H9 (cell line): Measurements from ENCODE around the gene ITPKC. TPM values are rescaled to one million over a fixed set of nuclear protein-coding genes. Genes with fewer than 3 reads are reported as not detected.

Experiments used
- DNase-seq: peaks from one replicate; pipeline ENCODE4 v3.0.0-alpha.2; 2017
- H2AFZ ChIP-seq: one replicate; pipeline ENCODE4 v1.6.1; 2013; ENCODE audit warnings: mild to moderate bottlenecking, low read length, control low read depth, moderate library complexity
- H2AK5ac ChIP-seq: 2 replicates; pipeline ENCODE4 v1.6.1; 2013; ENCODE audit warnings: low read length, control low read depth, mixed read lengths; ENCODE audit not compliant: insufficient read length
- H2BK120ac ChIP-seq: one replicate; pipeline ENCODE4 v1.6.1; 2013; ENCODE audit warnings: low read depth, mild to moderate bottlenecking, low read length, control low read depth, inconsistent platforms; ENCODE audit not compliant: poor library complexity, severe bottlenecking
- H2BK12ac ChIP-seq: 2 replicates; pipeline ENCODE4 v1.6.1; 2013; ENCODE audit warnings: low read length, control low read depth, mixed read lengths, low read depth; ENCODE audit not compliant: insufficient read length
- H2BK15ac ChIP-seq: 2 replicates; pipeline ENCODE4 v1.6.1; 2013; ENCODE audit warnings: low read depth, low read length, control low read depth
- H2BK20ac ChIP-seq: one replicate; pipeline ENCODE4 v1.6.1; 2013; ENCODE audit warnings: low read depth, mild to moderate bottlenecking, low read length, control low read depth, inconsistent platforms; ENCODE audit not compliant: poor library complexity, severe bottlenecking
- H2BK5ac ChIP-seq: 2 replicates; pipeline ENCODE4 v1.6.1; 2013; ENCODE audit warnings: low read length, control low read depth, mixed read lengths; ENCODE audit not compliant: insufficient read length
- H3K14ac ChIP-seq: 2 replicates; pipeline ENCODE4 v1.6.1; 2013; ENCODE audit warnings: low read length, control low read depth; ENCODE audit not compliant: insufficient read depth
- H3K18ac ChIP-seq: 2 replicates; pipeline ENCODE4 v1.6.1; 2013; ENCODE audit warnings: low read depth, mild to moderate bottlenecking, mixed read lengths, low read length, control low read depth; ENCODE audit not compliant: insufficient read length
- H3K23ac ChIP-seq: 2 replicates; pipeline ENCODE4 v1.6.1; 2013; ENCODE audit warnings: low read length, control low read depth, mixed read lengths, low read depth; ENCODE audit not compliant: insufficient read length
- H3K23me2 ChIP-seq: 2 replicates; pipeline ENCODE4 v1.6.1; 2013; ENCODE audit warnings: low read depth, mild to moderate bottlenecking, mixed read lengths, low read length, control low read depth; ENCODE audit not compliant: insufficient read length, poor library complexity, severe bottlenecking
- H3K27ac ChIP-seq: 2 replicates; pipeline ENCODE4 v1.5.1; 2013; ENCODE audit warnings: low read length, control low read depth, mixed read lengths, low read depth; ENCODE audit not compliant: insufficient read length
- H3K27me3 ChIP-seq: 2 replicates; pipeline ENCODE4 v1.6.1; 2013; ENCODE audit warnings: low read length, control low read depth, inconsistent platforms; ENCODE audit not compliant: insufficient read depth
- H3K4ac ChIP-seq: 2 replicates; pipeline ENCODE4 v1.6.1; 2013; ENCODE audit warnings: low read depth, mild to moderate bottlenecking, control low read depth, inconsistent platforms, low read length, moderate library complexity
- H3K4me1 ChIP-seq: 2 replicates; pipeline ENCODE4 v1.6.1; 2013; ENCODE audit warnings: low read length, control low read depth, inconsistent platforms; ENCODE audit not compliant: insufficient read depth
- H3K4me2 ChIP-seq: 2 replicates; pipeline ENCODE4 v1.6.1; 2013; ENCODE audit warnings: low read length, control low read depth, mixed read lengths; ENCODE audit not compliant: insufficient read length, insufficient read depth
- H3K56ac ChIP-seq: 2 replicates; pipeline ENCODE4 v1.6.1; 2013; ENCODE audit warnings: low read depth, mild to moderate bottlenecking, mixed read lengths, low read length, control low read depth; ENCODE audit not compliant: insufficient read length
- H3K79me1 ChIP-seq: 2 replicates; pipeline ENCODE4 v1.6.1; 2013; ENCODE audit warnings: low read depth, mild to moderate bottlenecking, moderate library complexity, low read length, control low read depth, inconsistent platforms; ENCODE audit not compliant: insufficient read depth, poor library complexity, severe bottlenecking
- H3K79me2 ChIP-seq: 2 replicates; pipeline ENCODE4 v1.6.1; 2013; ENCODE audit warnings: low read length, control low read depth, inconsistent platforms; ENCODE audit not compliant: insufficient read depth
- H3K9ac ChIP-seq: 2 replicates; pipeline ENCODE4 v1.6.1; 2013; ENCODE audit warnings: low read length, control low read depth, mixed read lengths; ENCODE audit not compliant: insufficient read length; ENCODE audit errors: extremely low read depth
- H3K9me3 ChIP-seq: one replicate; pipeline ENCODE4 v1.6.1; 2013; ENCODE audit warnings: low read depth, low read length, inconsistent platforms; ENCODE audit not compliant: control insufficient read depth
- H3T11ph ChIP-seq: one replicate; pipeline ENCODE4 v1.6.1; 2013; ENCODE audit warnings: mild to moderate bottlenecking, low read length, control low read depth, inconsistent platforms
- H4K20me1 ChIP-seq: one replicate; pipeline ENCODE4 v1.6.1; 2013; ENCODE audit not compliant: control insufficient read depth, insufficient read length, insufficient read depth
- H4K5ac ChIP-seq: 2 replicates; pipeline ENCODE4 v1.6.1; 2013; ENCODE audit warnings: low read depth, mild to moderate bottlenecking, mixed read lengths, low read length, control low read depth; ENCODE audit not compliant: insufficient read length
- H4K8ac ChIP-seq: replicated peaks from 2 replicates; pipeline ENCODE4 v1.6.1; 2013; ENCODE audit warnings: low read length, control low read depth, mixed read lengths, low read depth; ENCODE audit not compliant: insufficient read length
- H4K91ac ChIP-seq: 2 replicates; pipeline ENCODE4 v1.6.1; 2013; ENCODE audit warnings: low read depth, mild to moderate bottlenecking, moderate library complexity, mixed read lengths, low read length, control low read depth; ENCODE audit not compliant: insufficient read length
- H3K27ac Mint-ChIP-seq, 3 experiments: 2 replicates in 2 of 3; 3 replicates in 1 of 3; pipeline ENCODE4 v1.8.0; 2020 to 2021; ENCODE audit warnings: mixed read lengths in 3 of 3, mild to moderate bottlenecking in 1 of 3, moderate library complexity in 1 of 3
- H3K27me3 Mint-ChIP-seq: 2 replicates; pipeline ENCODE4 v1.8.0; 2021; ENCODE audit warnings: low read depth, mild to moderate bottlenecking, moderate library complexity, mixed read lengths
- H3K36me3 Mint-ChIP-seq, 3 experiments: 2 replicates in 2 of 3; 3 replicates in 1 of 3; pipeline ENCODE4 v1.8.0; 2020 to 2021; ENCODE audit warnings: low read depth in 3 of 3, mixed read lengths in 3 of 3; ENCODE audit not compliant: insufficient read depth in 1 of 3
- H3K4me1 Mint-ChIP-seq, 2 experiments: 2 replicates each; pipeline ENCODE4 v1.8.0; 2020; ENCODE audit warnings: mixed read lengths in 2 of 2
- H3K4me3 Mint-ChIP-seq, 2 experiments: 2 replicates in 1 of 2; 3 replicates in 1 of 2; pipeline ENCODE4 v1.8.0; 2020 to 2021; ENCODE audit warnings: mild to moderate bottlenecking in 2 of 2, mixed read lengths in 2 of 2, moderate library complexity in 1 of 2
- H3K9me3 Mint-ChIP-seq, 2 experiments: 2 replicates in 1 of 2; 3 replicates in 1 of 2; pipeline ENCODE4 v1.8.0; 2020; ENCODE audit warnings: mild to moderate bottlenecking in 2 of 2, mixed read lengths in 2 of 2, moderate library complexity in 1 of 2
- CTCF ChIP-seq: fragments of 200-600 bp; sonication (generic); conservative IDR thresholded peaks from 3 replicates; pipeline ENCODE4 v1.8.0; 2021; ENCODE audit warnings: antibody characterized with exemption, mild to moderate bottlenecking
- WGBS: extraction: QIAGEN DNeasy Blood & Tissue Kit; methylation state at CpG from one replicate; pipeline ENCODE4 v1.1.7; 2013; ENCODE audit warnings: missing lambda C conversion rate, low lambda C conversion rate, mixed read lengths; ENCODE audit not compliant: insufficient read length; ENCODE audit errors: extremely low coverage; 5-methylcytosine and 5-hydroxymethylcytosine counted together
- total RNA-seq: library from RNA; stranded (reverse); gene quantifications from 2 replicates; pipeline ENCODE4 v1.2.1, GENCODE V29; 2021

The ITPKC gene
- total RNA-seq, 1 experiment from 2014 or later, result 11.2 TPM

GRCh38 chr19:40685016-40685526 is 31.8 kb upstream of the ITPKC start:
- H3K4me3 Mint-ChIP-seq, result no peak overlapping the region

More at GRCh38 chr19:40685016-40685526, 31.8 kb upstream of the ITPKC start:
- no peak overlapping the region for H3K27ac ChIP-seq
- no peak overlapping the region for H3K4ac ChIP-seq
- no peak overlapping the region for H2BK120ac ChIP-seq
- Mint-ChIP-seq H3K27ac (no peak overlapping the region), H3K9me3 (no peaks in the 10 kb centered on the region), H3K4me1 (no peaks in the 10 kb centered on the region), H3K27me3 (no peaks in the 10 kb centered on the region; the same call in 1 of the 2 replicates), H3K36me3 (peaks cover 22 to 47% (median 46%) of the 10 kb centered on the region in 3 experiments; a peak in 6 of 7 replicates)
- no peaks in the 10 kb centered on the region for H3K4me1 ChIP-seq
- no peak overlapping the region for H3T11ph ChIP-seq
- DNase-seq, result no peak
- no peaks in the 10 kb centered on the region for H3K79me1 ChIP-seq
- H3K14ac ChIP-seq, result no peak overlapping the region
- H3K79me2 ChIP-seq, result no peaks in the 10 kb centered on the region
- H4K5ac ChIP-seq, result no peak overlapping the region
- no peak overlapping the region for H2BK20ac ChIP-seq
- no peak overlapping the region for H2BK5ac ChIP-seq
- no peak overlapping the region for H4K8ac ChIP-seq
- TF ChIP-seq CTCF, result no peak
- H4K91ac ChIP-seq, result no peak overlapping the region
- H2AK5ac ChIP-seq, result no peak overlapping the region
- no peak overlapping the region for H3K4me2 ChIP-seq
- peaks cover 9% of the 10 kb centered on the region for H4K20me1 ChIP-seq
- no peak overlapping the region for H2BK15ac ChIP-seq
- WGBS, result no CpG with 5 or more reads among the region's 3 CpGs
- no peak overlapping the region for H3K9ac ChIP-seq
- no peaks in the 10 kb centered on the region for H3K27me3 ChIP-seq
- no peak overlapping the region for H3K18ac ChIP-seq
- no peaks in the 10 kb centered on the region for H3K9me3 ChIP-seq
- H3K56ac ChIP-seq, result no peak overlapping the region
- no peak overlapping the region for H2BK12ac ChIP-seq
- H3K23ac ChIP-seq, result no peak overlapping the region
- H3K23me2 ChIP-seq, result peaks cover 8% of the 10 kb centered on the region
- no peak overlapping the region for H2AFZ ChIP-seq
